Mesenchymal stem cell (in vitro differentiated cells and primary cell): ENCODE results near the gene IRAG1.

Experiments used
- DNase-seq: peaks from one replicate; pipeline ENCODE4 v3.0.0-alpha.2; 2013
- H2AFZ ChIP-seq: one replicate; pipeline ENCODE4 v1.6.1; 2013; ENCODE audit warnings: low read depth, mild to moderate bottlenecking, control low read depth, inconsistent platforms, low read length, moderate library complexity
- H2AK5ac ChIP-seq: 2 replicates; pipeline ENCODE4 v1.6.1; 2013; ENCODE audit warnings: low read length, moderate library complexity, mild to moderate bottlenecking, inconsistent platforms; ENCODE audit not compliant: severe bottlenecking
- H2BK120ac ChIP-seq: one replicate; pipeline ENCODE4 v1.6.1; 2013; ENCODE audit warnings: low read depth, mild to moderate bottlenecking, inconsistent platforms, low read length, moderate library complexity
- H2BK12ac ChIP-seq, 2 experiments: one replicate each; pipeline ENCODE4 v1.6.1; 2013; ENCODE audit warnings: inconsistent platforms in 2 of 2, low read length in 2 of 2, mild to moderate bottlenecking in 2 of 2, moderate library complexity in 2 of 2, control low read depth in 1 of 2
- H2BK15ac ChIP-seq: one replicate; pipeline ENCODE4 v1.6.1; 2013; ENCODE audit warnings: mild to moderate bottlenecking, low read depth, inconsistent platforms; ENCODE audit not compliant: poor library complexity, severe bottlenecking
- H2BK5ac ChIP-seq: 2 replicates; pipeline ENCODE4 v1.6.1; 2013; ENCODE audit warnings: low read depth, mild to moderate bottlenecking, low read length, control low read depth, inconsistent platforms; ENCODE audit not compliant: poor library complexity, severe bottlenecking
- H3K14ac ChIP-seq, 2 experiments: one replicate each; pipeline ENCODE4 v1.6.1; 2013; ENCODE audit warnings: inconsistent platforms in 2 of 2, low read length in 2 of 2, control low read depth in 1 of 2, mild to moderate bottlenecking in 1 of 2, moderate library complexity in 1 of 2
- H3K18ac ChIP-seq, 2 experiments: one replicate each; pipeline ENCODE4 v1.6.1; 2013; ENCODE audit warnings: inconsistent platforms in 2 of 2, low read length in 2 of 2, control low read depth in 1 of 2, low read depth in 1 of 2, mild to moderate bottlenecking in 1 of 2
- H3K23ac ChIP-seq, 2 experiments: one replicate each; pipeline ENCODE4 v1.6.1; 2013; ENCODE audit warnings: inconsistent platforms in 2 of 2, low read length in 2 of 2, mild to moderate bottlenecking in 2 of 2, moderate library complexity in 2 of 2, control low read depth in 1 of 2
- H3K27ac ChIP-seq: 2 replicates; pipeline ENCODE4 v1.5.1; 2013; ENCODE audit warnings: mild to moderate bottlenecking, moderate library complexity, low read length, control low read depth, inconsistent platforms; ENCODE audit not compliant: poor library complexity, severe bottlenecking
- H3K27me3 ChIP-seq, 2 experiments: 2 replicates each; pipeline versions ENCODE4 v1.6.1 to v1.7.0; 2013; ENCODE audit warnings: low read length in 2 of 2, mild to moderate bottlenecking in 2 of 2, moderate library complexity in 2 of 2, control low read depth in 1 of 2, inconsistent platforms in 1 of 2; ENCODE audit not compliant: control insufficient read depth in 1 of 2, insufficient read depth in 1 of 2
- H3K36me3 ChIP-seq, 2 experiments: 2 replicates each; pipeline versions ENCODE4 v1.6.1 to v1.7.0; 2013; ENCODE audit warnings: low read length in 2 of 2, control low read depth in 1 of 2, inconsistent platforms in 1 of 2, low read depth in 1 of 2, mild to moderate bottlenecking in 1 of 2; ENCODE audit not compliant: insufficient read depth in 2 of 2, control insufficient read depth in 1 of 2
- H3K4ac ChIP-seq, 2 experiments: one replicate each; pipeline ENCODE4 v1.6.1; 2013; ENCODE audit warnings: inconsistent platforms in 2 of 2, low read length in 2 of 2, mild to moderate bottlenecking in 2 of 2, moderate library complexity in 2 of 2, control low read depth in 1 of 2, low read depth in 1 of 2
- H3K4me1 ChIP-seq: 2 replicates; pipeline ENCODE4 v1.6.1; 2013; ENCODE audit warnings: low read depth, low read length, control low read depth; ENCODE audit not compliant: control insufficient read depth, insufficient read depth
- H3K4me2 ChIP-seq: 2 replicates; pipeline ENCODE4 v1.6.1; 2013; ENCODE audit warnings: low read length, mild to moderate bottlenecking, inconsistent platforms; ENCODE audit not compliant: poor library complexity, severe bottlenecking
- H3K4me3 ChIP-seq, 2 experiments: 2 replicates each; pipeline versions ENCODE4 v1.5.1 to v1.7.0; 2013; ENCODE audit warnings: low read length in 2 of 2, mild to moderate bottlenecking in 2 of 2, control low read depth in 1 of 2, low read depth in 1 of 2; ENCODE audit not compliant: insufficient read depth in 1 of 2
- H3K79me1 ChIP-seq: replicated peaks from 2 replicates; pipeline ENCODE4 v1.6.1; 2013; ENCODE audit warnings: mild to moderate bottlenecking, control low read depth, low read length, inconsistent platforms; ENCODE audit not compliant: poor library complexity, severe bottlenecking
- H3K9ac ChIP-seq: 2 replicates; pipeline ENCODE4 v1.7.0; 2013; ENCODE audit warnings: mild to moderate bottlenecking, low read length, moderate library complexity
- H3K9me3 ChIP-seq: 2 replicates; pipeline ENCODE4 v1.7.0; 2013; ENCODE audit warnings: mild to moderate bottlenecking, low read length; ENCODE audit not compliant: control insufficient read depth
- H4K8ac ChIP-seq: one replicate; pipeline ENCODE4 v1.6.1; 2013; ENCODE audit warnings: inconsistent platforms, mild to moderate bottlenecking, low read length, moderate library complexity
- H4K91ac ChIP-seq: one replicate; pipeline ENCODE4 v1.6.1; 2013; ENCODE audit warnings: mild to moderate bottlenecking, low read length, inconsistent platforms
- WGBS: methylation state at CpG from one replicate; pipeline ENCODE4 v1.1.7; 2013; ENCODE audit warnings: mixed read lengths; 5-methylcytosine and 5-hydroxymethylcytosine counted together

The IRAG1 gene

GRCh38 chr11:10727146-10727851 is 33.7 kb upstream of the IRAG1 start:
- H3K9ac ChIP-seq, result no peak overlapping the region
- peaks cover 8% of the 10 kb centered on the region for H3K4me1 ChIP-seq
- H3K27ac ChIP-seq, result no peak overlapping the region
- H3K23ac ChIP-seq, result no peak overlapping the region
- no peaks in the 10 kb centered on the region for H3K27me3 ChIP-seq
- H3K4me3 ChIP-seq, result no peak overlapping the region
- H4K8ac ChIP-seq, result no peak overlapping the region
- H3K4ac ChIP-seq, result no peak overlapping the region
- peak; percentile 53 for DNase-seq
- no peak overlapping the region for H2BK120ac ChIP-seq
- no peak overlapping the region for H2BK12ac ChIP-seq
- H3K9me3 ChIP-seq, result peaks cover 10% of the 10 kb centered on the region
- no peak overlapping the region for H3K14ac ChIP-seq
- no peak overlapping the region for H2BK15ac ChIP-seq
- no peaks in the 10 kb centered on the region for H3K79me1 ChIP-seq
- H3K18ac ChIP-seq, result peak overlapping the region in 1 of 2 experiments; percentile 54
- H2BK5ac ChIP-seq, result no peak overlapping the region
- H3K36me3 ChIP-seq, result no peaks in the 10 kb centered on the region
- no peak overlapping the region for H2AFZ ChIP-seq
- H3K4me2 ChIP-seq, result no peak overlapping the region
- 73% methylated on average over 4 of the region's 4 CpGs for WGBS
- no peak overlapping the region for H2AK5ac ChIP-seq
- no peak overlapping the region for H4K91ac ChIP-seq

- H3K23ac ChIP-seq, result no peak overlapping the region
- no peak overlapping the region for H3K27ac ChIP-seq
- H3K18ac ChIP-seq, result peak overlapping the region in 1 of 2 experiments; percentile 64
- no peaks in the 10 kb centered on the region for H3K79me1 ChIP-seq
- no peak overlapping the region for H2BK15ac ChIP-seq
- H3K4ac ChIP-seq, result no peak overlapping the region
- H2AFZ ChIP-seq, result no peak overlapping the region
- peak overlapping the region in 1 of 2 experiments; percentile 4 for H3K4me3 ChIP-seq
- no peak overlapping the region for H2BK12ac ChIP-seq
- no peak overlapping the region for H2BK5ac ChIP-seq
- H3K36me3 ChIP-seq, result no peaks in the 10 kb centered on the region
- no peak overlapping the region for H4K91ac ChIP-seq
- no peak overlapping the region for H2AK5ac ChIP-seq
- no peak for DNase-seq
- H3K9me3 ChIP-seq, result peaks cover 10% of the 10 kb centered on the region
- H2BK120ac ChIP-seq, result no peak overlapping the region
- no peak overlapping the region for H3K4me2 ChIP-seq
- H4K8ac ChIP-seq, result no peak overlapping the region
- H3K27me3 ChIP-seq, result no peaks in the 10 kb centered on the region
- H3K4me1 ChIP-seq, result peaks cover 8% of the 10 kb centered on the region
- H3K9ac ChIP-seq, result no peak overlapping the region
- H3K14ac ChIP-seq, result no peak overlapping the region
Observed at GRCh38 chr11:10725907-10726253, 32.3 kb upstream of the IRAG1 start.

- no peak overlapping the region for H2AK5ac ChIP-seq
- no peaks in the 10 kb centered on the region for H3K27me3 ChIP-seq
- H3K27ac ChIP-seq, result no peak overlapping the region
- H4K91ac ChIP-seq, result no peak overlapping the region
- peaks cover 10% of the 10 kb centered on the region for H3K9me3 ChIP-seq
- no peak overlapping the region for H3K18ac ChIP-seq
- no peaks in the 10 kb centered on the region for H3K36me3 ChIP-seq
- peak overlapping the region in 1 of 2 experiments; percentile 13 for H3K4ac ChIP-seq
- 56% methylated on average over 6 of the region's 9 CpGs for WGBS
- no peak overlapping the region for H3K9ac ChIP-seq
- no peaks in the 10 kb centered on the region for H3K79me1 ChIP-seq
- no peak overlapping the region for H2BK5ac ChIP-seq
- H4K8ac ChIP-seq, result no peak overlapping the region
- no peak overlapping the region for H3K23ac ChIP-seq
- no peak overlapping the region for H3K4me3 ChIP-seq
- H3K4me2 ChIP-seq, result no peak overlapping the region
- no peak overlapping the region for H3K14ac ChIP-seq
- peaks cover 8% of the 10 kb centered on the region for H3K4me1 ChIP-seq
- peak overlapping the region; percentile 14 for H2AFZ ChIP-seq
- H2BK120ac ChIP-seq, result no peak overlapping the region
- H2BK12ac ChIP-seq, result peak overlapping the region in 1 of 2 experiments; percentile 38
- no peak overlapping the region for H2BK15ac ChIP-seq
- peak; percentile 86 for DNase-seq
Observed at GRCh38 chr11:10725114-10725906, 31.8 kb upstream of the IRAG1 start.

GRCh38 chr11:10722307-10722706 is 28.8 kb upstream of the IRAG1 start:
- Histone ChIP-seq H3K18ac (peak overlapping the region in 1 of 2 experiments; percentile 56), H2BK15ac (no peak overlapping the region), H3K14ac (no peak overlapping the region), H2BK120ac (no peak overlapping the region), H3K4ac (no peak overlapping the region), H3K4me1 (peaks cover under 1% of the 10 kb centered on the region), H3K27ac (no peak overlapping the region), H3K4me2 (no peak overlapping the region), H2BK5ac (no peak overlapping the region), H4K91ac (no peak overlapping the region), H3K9ac (no peak overlapping the region), H3K4me3 (no peak overlapping the region), H3K36me3 (no peaks in the 10 kb centered on the region), H3K9me3 (peaks cover 10% of the 10 kb centered on the region), H3K79me1 (no peaks in the 10 kb centered on the region), H3K23ac (no peak overlapping the region), H4K8ac (no peak overlapping the region), H3K27me3 (no peaks in the 10 kb centered on the region), H2BK12ac (no peak overlapping the region), H2AFZ (no peak overlapping the region), H2AK5ac (no peak overlapping the region)
- DNase-seq, result no peak
- WGBS, result 82% methylated on average over 4 of the region's 4 CpGs
